H9 (cell line): ENCODE results near the gene ZNF341. TPM values are rescaled to one million over a fixed set of nuclear protein-coding genes. Genes with fewer than 3 reads are reported as not detected.

Experiments used
- DNase-seq: peaks from one replicate; pipeline ENCODE4 v3.0.0-alpha.2; 2017
- H2AFZ ChIP-seq: one replicate; pipeline ENCODE4 v1.6.1; 2013; ENCODE audit warnings: mild to moderate bottlenecking, low read length, control low read depth, moderate library complexity
- H2AK5ac ChIP-seq: 2 replicates; pipeline ENCODE4 v1.6.1; 2013; ENCODE audit warnings: low read length, control low read depth, mixed read lengths; ENCODE audit not compliant: insufficient read length
- H2BK120ac ChIP-seq: one replicate; pipeline ENCODE4 v1.6.1; 2013; ENCODE audit warnings: low read depth, mild to moderate bottlenecking, low read length, control low read depth, inconsistent platforms; ENCODE audit not compliant: poor library complexity, severe bottlenecking
- H2BK12ac ChIP-seq: 2 replicates; pipeline ENCODE4 v1.6.1; 2013; ENCODE audit warnings: low read length, control low read depth, mixed read lengths, low read depth; ENCODE audit not compliant: insufficient read length
- H2BK15ac ChIP-seq: 2 replicates; pipeline ENCODE4 v1.6.1; 2013; ENCODE audit warnings: low read depth, low read length, control low read depth
- H2BK20ac ChIP-seq: one replicate; pipeline ENCODE4 v1.6.1; 2013; ENCODE audit warnings: low read depth, mild to moderate bottlenecking, low read length, control low read depth, inconsistent platforms; ENCODE audit not compliant: poor library complexity, severe bottlenecking
- H2BK5ac ChIP-seq: 2 replicates; pipeline ENCODE4 v1.6.1; 2013; ENCODE audit warnings: low read length, control low read depth, mixed read lengths; ENCODE audit not compliant: insufficient read length
- H3K14ac ChIP-seq: 2 replicates; pipeline ENCODE4 v1.6.1; 2013; ENCODE audit warnings: low read length, control low read depth; ENCODE audit not compliant: insufficient read depth
- H3K18ac ChIP-seq: 2 replicates; pipeline ENCODE4 v1.6.1; 2013; ENCODE audit warnings: low read depth, mild to moderate bottlenecking, mixed read lengths, low read length, control low read depth; ENCODE audit not compliant: insufficient read length
- H3K23ac ChIP-seq: 2 replicates; pipeline ENCODE4 v1.6.1; 2013; ENCODE audit warnings: low read length, control low read depth, mixed read lengths, low read depth; ENCODE audit not compliant: insufficient read length
- H3K23me2 ChIP-seq: 2 replicates; pipeline ENCODE4 v1.6.1; 2013; ENCODE audit warnings: low read depth, mild to moderate bottlenecking, mixed read lengths, low read length, control low read depth; ENCODE audit not compliant: insufficient read length, poor library complexity, severe bottlenecking
- H3K27ac ChIP-seq: 2 replicates; pipeline ENCODE4 v1.5.1; 2013; ENCODE audit warnings: low read length, control low read depth, mixed read lengths, low read depth; ENCODE audit not compliant: insufficient read length
- H3K27me3 ChIP-seq: 2 replicates; pipeline ENCODE4 v1.6.1; 2013; ENCODE audit warnings: low read length, control low read depth, inconsistent platforms; ENCODE audit not compliant: insufficient read depth
- H3K4ac ChIP-seq: 2 replicates; pipeline ENCODE4 v1.6.1; 2013; ENCODE audit warnings: low read depth, mild to moderate bottlenecking, control low read depth, inconsistent platforms, low read length, moderate library complexity
- H3K4me1 ChIP-seq: 2 replicates; pipeline ENCODE4 v1.6.1; 2013; ENCODE audit warnings: low read length, control low read depth, inconsistent platforms; ENCODE audit not compliant: insufficient read depth
- H3K4me2 ChIP-seq: 2 replicates; pipeline ENCODE4 v1.6.1; 2013; ENCODE audit warnings: low read length, control low read depth, mixed read lengths; ENCODE audit not compliant: insufficient read length, insufficient read depth
- H3K56ac ChIP-seq: 2 replicates; pipeline ENCODE4 v1.6.1; 2013; ENCODE audit warnings: low read depth, mild to moderate bottlenecking, mixed read lengths, low read length, control low read depth; ENCODE audit not compliant: insufficient read length
- H3K79me1 ChIP-seq: 2 replicates; pipeline ENCODE4 v1.6.1; 2013; ENCODE audit warnings: low read depth, mild to moderate bottlenecking, moderate library complexity, low read length, control low read depth, inconsistent platforms; ENCODE audit not compliant: insufficient read depth, poor library complexity, severe bottlenecking
- H3K79me2 ChIP-seq: 2 replicates; pipeline ENCODE4 v1.6.1; 2013; ENCODE audit warnings: low read length, control low read depth, inconsistent platforms; ENCODE audit not compliant: insufficient read depth
- H3K9ac ChIP-seq: 2 replicates; pipeline ENCODE4 v1.6.1; 2013; ENCODE audit warnings: low read length, control low read depth, mixed read lengths; ENCODE audit not compliant: insufficient read length; ENCODE audit errors: extremely low read depth
- H3K9me3 ChIP-seq: one replicate; pipeline ENCODE4 v1.6.1; 2013; ENCODE audit warnings: low read depth, low read length, inconsistent platforms; ENCODE audit not compliant: control insufficient read depth
- H3T11ph ChIP-seq: one replicate; pipeline ENCODE4 v1.6.1; 2013; ENCODE audit warnings: mild to moderate bottlenecking, low read length, control low read depth, inconsistent platforms
- H4K20me1 ChIP-seq: one replicate; pipeline ENCODE4 v1.6.1; 2013; ENCODE audit not compliant: control insufficient read depth, insufficient read length, insufficient read depth
- H4K5ac ChIP-seq: 2 replicates; pipeline ENCODE4 v1.6.1; 2013; ENCODE audit warnings: low read depth, mild to moderate bottlenecking, mixed read lengths, low read length, control low read depth; ENCODE audit not compliant: insufficient read length
- H4K8ac ChIP-seq: replicated peaks from 2 replicates; pipeline ENCODE4 v1.6.1; 2013; ENCODE audit warnings: low read length, control low read depth, mixed read lengths, low read depth; ENCODE audit not compliant: insufficient read length
- H4K91ac ChIP-seq: 2 replicates; pipeline ENCODE4 v1.6.1; 2013; ENCODE audit warnings: low read depth, mild to moderate bottlenecking, moderate library complexity, mixed read lengths, low read length, control low read depth; ENCODE audit not compliant: insufficient read length
- H3K27ac Mint-ChIP-seq, 3 experiments: 2 replicates in 2 of 3; 3 replicates in 1 of 3; pipeline ENCODE4 v1.8.0; 2020 to 2021; ENCODE audit warnings: mixed read lengths in 3 of 3, mild to moderate bottlenecking in 1 of 3, moderate library complexity in 1 of 3
- H3K27me3 Mint-ChIP-seq: 2 replicates; pipeline ENCODE4 v1.8.0; 2021; ENCODE audit warnings: low read depth, mild to moderate bottlenecking, moderate library complexity, mixed read lengths
- H3K36me3 Mint-ChIP-seq, 3 experiments: 2 replicates in 2 of 3; 3 replicates in 1 of 3; pipeline ENCODE4 v1.8.0; 2020 to 2021; ENCODE audit warnings: low read depth in 3 of 3, mixed read lengths in 3 of 3; ENCODE audit not compliant: insufficient read depth in 1 of 3
- H3K4me1 Mint-ChIP-seq, 2 experiments: 2 replicates each; pipeline ENCODE4 v1.8.0; 2020; ENCODE audit warnings: mixed read lengths in 2 of 2
- H3K4me3 Mint-ChIP-seq, 2 experiments: 2 replicates in 1 of 2; 3 replicates in 1 of 2; pipeline ENCODE4 v1.8.0; 2020 to 2021; ENCODE audit warnings: mild to moderate bottlenecking in 2 of 2, mixed read lengths in 2 of 2, moderate library complexity in 1 of 2
- H3K9me3 Mint-ChIP-seq, 2 experiments: 2 replicates in 1 of 2; 3 replicates in 1 of 2; pipeline ENCODE4 v1.8.0; 2020; ENCODE audit warnings: mild to moderate bottlenecking in 2 of 2, mixed read lengths in 2 of 2, moderate library complexity in 1 of 2
- CTCF ChIP-seq: fragments of 200-600 bp; sonication (generic); conservative IDR thresholded peaks from 3 replicates; pipeline ENCODE4 v1.8.0; 2021; ENCODE audit warnings: antibody characterized with exemption, mild to moderate bottlenecking
- WGBS: extraction: QIAGEN DNeasy Blood & Tissue Kit; methylation state at CpG from one replicate; pipeline ENCODE4 v1.1.7; 2013; ENCODE audit warnings: missing lambda C conversion rate, low lambda C conversion rate, mixed read lengths; ENCODE audit not compliant: insufficient read length; ENCODE audit errors: extremely low coverage; 5-methylcytosine and 5-hydroxymethylcytosine counted together
- total RNA-seq: library from RNA; stranded (reverse); gene quantifications from 2 replicates; pipeline ENCODE4 v1.2.1, GENCODE V29; 2021

The ZNF341 gene
- total RNA-seq, 1 experiment from 2014 or later, result 5.2 TPM

- H3K4ac ChIP-seq, result no peak overlapping the region
- no peak for DNase-seq
- no peak overlapping the region for H3K9ac ChIP-seq
- no peak overlapping the region for H3K14ac ChIP-seq
- H3K27ac Mint-ChIP-seq, result no peak overlapping the region
- H3K27me3 ChIP-seq, result no peaks in the 10 kb centered on the region
- H3K4me1 ChIP-seq, result no peaks in the 10 kb centered on the region
- H3K27ac ChIP-seq, result no peak overlapping the region
- no peaks in the 10 kb centered on the region for H4K20me1 ChIP-seq
- no peaks in the 10 kb centered on the region for H3K9me3 ChIP-seq
- H3K18ac ChIP-seq, result no peak overlapping the region
- no peak overlapping the region for H3T11ph ChIP-seq
- H3K79me2 ChIP-seq, result no peaks in the 10 kb centered on the region
- H4K8ac ChIP-seq, result no peak overlapping the region
- H3K4me1 Mint-ChIP-seq, result peaks cover 0 to 4% of the 10 kb centered on the region in 2 experiments; a peak in 2 of 4 replicates
- H3K23ac ChIP-seq, result no peak overlapping the region
- no peak overlapping the region for H2AFZ ChIP-seq
- H2BK15ac ChIP-seq, result no peak overlapping the region
- no peaks in the 10 kb centered on the region for H3K79me1 ChIP-seq
- no peak overlapping the region for H2BK5ac ChIP-seq
- H3K9me3 Mint-ChIP-seq, result no peaks in the 10 kb centered on the region
- no peak overlapping the region for H2BK20ac ChIP-seq
- no peak overlapping the region for H3K4me2 ChIP-seq
- no peaks in the 10 kb centered on the region for H3K27me3 Mint-ChIP-seq
- no peak overlapping the region for H2BK120ac ChIP-seq
- peaks cover 0 to 8% (median 5%) of the 10 kb centered on the region in 3 experiments; a peak in 2 of 7 replicates for H3K36me3 Mint-ChIP-seq
- H4K91ac ChIP-seq, result no peak overlapping the region
- no CpG with 5 or more reads among the region's 2 CpGs for WGBS
- TF ChIP-seq CTCF, result no peak
- no peak overlapping the region for H3K56ac ChIP-seq
- no peak overlapping the region for H2BK12ac ChIP-seq
- H4K5ac ChIP-seq, result no peak overlapping the region
- no peak overlapping the region for H3K4me3 Mint-ChIP-seq
- H3K23me2 ChIP-seq, result no peaks in the 10 kb centered on the region
- no peak overlapping the region for H2AK5ac ChIP-seq
Measured at GRCh38 chr20:33777816-33778215, 46.0 kb downstream of the ZNF341 start.
